ENCODE measurements around the gene BIK.
"Not testable (repeated sequence)": the region's sequence is repeated elsewhere in the genome, so short reads cannot be mapped to it uniquely, and the experiment has no call there.

The BIK gene

GRCh38 chr22:43133401-43133800 is 22.9 kb downstream of the BIK start:
- Histone ChIP-seq H3K4me1 (ENCODE audit: control insufficient read depth in 1 of 2, insufficient read depth in 2 of 2, low read length in 2 of 2) (peaks cover 17 to 18% of the 10 kb centered on the region in 2 donors), H3K9me3 (ENCODE audit: control insufficient read depth in 1 of 2, low read length in 2 of 2) (no peaks in the 10 kb centered on the region), H3K27ac (ENCODE audit: low read depth, low read length) (no peak overlapping the region), H3K9ac (ENCODE audit: low read depth in 1 of 2, low read length in 2 of 2) (no peak overlapping the region), H3K27me3 (ENCODE audit: control insufficient read depth in 1 of 2, insufficient read depth in 2 of 2, low read length in 2 of 2) (no peaks in the 10 kb centered on the region), H3K4me3 (ENCODE audit: low read depth in 1 of 2, low read length in 2 of 2) (no peak overlapping the region), H3K36me3 (ENCODE audit: control insufficient read depth in 1 of 2, insufficient read depth in 2 of 2, low read length in 2 of 2) (peaks cover 15 to 53% of the 10 kb centered on the region in 2 donors)

GRCh38 chr22:43134553-43134952 is 24.0 kb downstream of the BIK start:
- no peak overlapping the region for H3K4me3 ChIP-seq (ENCODE audit: low read depth in 1 of 2, low read length in 2 of 2)
- no peaks in the 10 kb centered on the region for H3K27me3 ChIP-seq (ENCODE audit: control insufficient read depth in 1 of 2, insufficient read depth in 2 of 2, low read length in 2 of 2)
- H3K36me3 ChIP-seq (ENCODE audit: control insufficient read depth in 1 of 2, insufficient read depth in 2 of 2, low read length in 2 of 2) = peaks cover 15 to 62% of the 10 kb centered on the region in 2 donors
- H3K27ac ChIP-seq (ENCODE audit: low read depth, low read length) = no peak overlapping the region
- H3K9ac ChIP-seq (ENCODE audit: low read depth in 1 of 2, low read length in 2 of 2) = no peak overlapping the region
- H3K9me3 ChIP-seq (ENCODE audit: control insufficient read depth in 1 of 2, low read length in 2 of 2) = no peaks in the 10 kb centered on the region
- H3K4me1 ChIP-seq (ENCODE audit: control insufficient read depth in 1 of 2, insufficient read depth in 2 of 2, low read length in 2 of 2) = peaks cover 6% of the 10 kb centered on the region in 2 donors

- H3K4me1 ChIP-seq (ENCODE audit: control insufficient read depth in 1 of 2, insufficient read depth in 2 of 2, low read length in 2 of 2) = no peaks in the 10 kb centered on the region
- no peaks in the 10 kb centered on the region for H3K9me3 ChIP-seq (ENCODE audit: control insufficient read depth in 1 of 2, low read length in 2 of 2)
- no peak overlapping the region for H3K9ac ChIP-seq (ENCODE audit: low read depth in 1 of 2, low read length in 2 of 2)
- H3K36me3 ChIP-seq (ENCODE audit: control insufficient read depth in 1 of 2, insufficient read depth in 2 of 2, low read length in 2 of 2) = peaks cover 18 to 69% of the 10 kb centered on the region in 2 donors
- no peaks in the 10 kb centered on the region for H3K27me3 ChIP-seq (ENCODE audit: control insufficient read depth in 1 of 2, insufficient read depth in 2 of 2, low read length in 2 of 2)
- H3K4me3 ChIP-seq (ENCODE audit: low read depth in 1 of 2, low read length in 2 of 2) = no peak overlapping the region
- H3K27ac ChIP-seq (ENCODE audit: low read depth, low read length) = no peak overlapping the region
Measured at GRCh38 chr22:43135565-43135964, 25.0 kb downstream of the BIK start.

- Histone ChIP-seq H3K36me3 (ENCODE audit: control insufficient read depth in 1 of 2, insufficient read depth in 2 of 2, low read length in 2 of 2) (peaks cover 18 to 72% of the 10 kb centered on the region in 2 donors), H3K4me3 (ENCODE audit: low read depth in 1 of 2, low read length in 2 of 2) (no peak overlapping the region), H3K27ac (ENCODE audit: low read depth, low read length) (no peak overlapping the region), H3K9me3 (ENCODE audit: control insufficient read depth in 1 of 2, low read length in 2 of 2) (no peaks in the 10 kb centered on the region), H3K27me3 (ENCODE audit: control insufficient read depth in 1 of 2, insufficient read depth in 2 of 2, low read length in 2 of 2) (no peaks in the 10 kb centered on the region), H3K9ac (ENCODE audit: low read depth in 1 of 2, low read length in 2 of 2) (no peak overlapping the region), H3K4me1 (ENCODE audit: control insufficient read depth in 1 of 2, insufficient read depth in 2 of 2, low read length in 2 of 2) (no peaks in the 10 kb centered on the region)
Measured at GRCh38 chr22:43136255-43136654, 25.7 kb downstream of the BIK start.

- H3K4me3 ChIP-seq (ENCODE audit: low read depth in 1 of 2, low read length in 2 of 2) = no peak overlapping the region
- H3K4me1 ChIP-seq (ENCODE audit: control insufficient read depth in 1 of 2, insufficient read depth in 2 of 2, low read length in 2 of 2) = peaks cover 2% of the 10 kb centered on the region in 2 donors
- no peaks in the 10 kb centered on the region for H3K9me3 ChIP-seq (ENCODE audit: control insufficient read depth in 1 of 2, low read length in 2 of 2)
- no peak overlapping the region for H3K9ac ChIP-seq (ENCODE audit: low read depth in 1 of 2, low read length in 2 of 2)
- H3K27me3 ChIP-seq (ENCODE audit: control insufficient read depth in 1 of 2, insufficient read depth in 2 of 2, low read length in 2 of 2) = no peaks in the 10 kb centered on the region
- H3K36me3 ChIP-seq (ENCODE audit: control insufficient read depth in 1 of 2, insufficient read depth in 2 of 2, low read length in 2 of 2) = peaks cover 14 to 66% of the 10 kb centered on the region in 2 donors
- no peak overlapping the region for H3K27ac ChIP-seq (ENCODE audit: low read depth, low read length)
Measured at GRCh38 chr22:43136801-43137200, 26.3 kb downstream of the BIK start.

- Histone ChIP-seq H3K4me3 (ENCODE audit: low read depth in 1 of 2, low read length in 2 of 2) (peak within 1 kb of the TSS; percentile 92 to 96), H3K36me3 (ENCODE audit: control insufficient read depth in 1 of 2, insufficient read depth in 2 of 2, low read length in 2 of 2) (peaks cover 3 to 26% of the 10 kb centered on the region in 2 donors), H3K4me1 (ENCODE audit: control insufficient read depth in 1 of 2, insufficient read depth in 2 of 2, low read length in 2 of 2) (peaks cover 6 to 11% of the 10 kb centered on the region in 2 donors), H3K9ac (ENCODE audit: low read depth in 1 of 2, low read length in 2 of 2) (peak within 1 kb of the TSS; percentile 70 to 85), H3K27me3 (ENCODE audit: control insufficient read depth in 1 of 2, insufficient read depth in 2 of 2, low read length in 2 of 2) (no peaks in the 10 kb centered on the region), H3K9me3 (ENCODE audit: control insufficient read depth in 1 of 2, low read length in 2 of 2) (no peaks in the 10 kb centered on the region), H3K27ac (ENCODE audit: low read depth, low read length) (peak within 1 kb of the TSS; percentile 66)
Measured at GRCh38 chr22:43142880-43143562, 32.5 kb downstream of the BIK start, which contains the start of gene MCAT. MCAT (minus strand) TSS chr22:43143398; CDS start chr22:43143348, 50 bp downstream.

- peaks cover 11% of the 10 kb centered on the region in 2 donors for H3K4me1 ChIP-seq (ENCODE audit: control insufficient read depth in 1 of 2, insufficient read depth in 2 of 2, low read length in 2 of 2)
- peaks cover 2 to 12% of the 10 kb centered on the region in 2 donors for H3K36me3 ChIP-seq (ENCODE audit: control insufficient read depth in 1 of 2, insufficient read depth in 2 of 2, low read length in 2 of 2)
- no peak overlapping the region for H3K9ac ChIP-seq (ENCODE audit: low read depth in 1 of 2, low read length in 2 of 2)
- no peaks in the 10 kb centered on the region for H3K27me3 ChIP-seq (ENCODE audit: control insufficient read depth in 1 of 2, insufficient read depth in 2 of 2, low read length in 2 of 2)
- H3K9me3 ChIP-seq (ENCODE audit: control insufficient read depth in 1 of 2, low read length in 2 of 2) = no peaks in the 10 kb centered on the region
- H3K4me3 ChIP-seq (ENCODE audit: low read depth in 1 of 2, low read length in 2 of 2) = no peak overlapping the region
- H3K27ac ChIP-seq (ENCODE audit: low read depth, low read length) = no peak overlapping the region
Measured at GRCh38 chr22:43144949-43145348, 34.4 kb downstream of the BIK start.

GRCh38 chr22:43145371-43145770 is 34.8 kb downstream of the BIK start:
- not testable (repeated sequence) for H3K27ac ChIP-seq (ENCODE audit: low read depth, low read length); H3K36me3 ChIP-seq (ENCODE audit: control insufficient read depth in 1 of 2, insufficient read depth in 2 of 2, low read length in 2 of 2); H3K9me3 ChIP-seq (ENCODE audit: control insufficient read depth in 1 of 2, low read length in 2 of 2); H3K27me3 ChIP-seq (ENCODE audit: control insufficient read depth in 1 of 2, insufficient read depth in 2 of 2, low read length in 2 of 2); H3K9ac ChIP-seq (ENCODE audit: low read depth in 1 of 2, low read length in 2 of 2); H3K4me3 ChIP-seq (ENCODE audit: low read depth in 1 of 2, low read length in 2 of 2)
- H3K4me1 ChIP-seq (ENCODE audit: control insufficient read depth in 1 of 2, insufficient read depth in 2 of 2, low read length in 2 of 2) = peaks cover 11% of the 10 kb centered on the region in 2 donors

GRCh38 chr22:43146332-43146731 is 35.8 kb downstream of the BIK start:
- H3K9ac ChIP-seq (ENCODE audit: low read depth in 1 of 2, low read length in 2 of 2); H3K4me3 ChIP-seq (ENCODE audit: low read depth in 1 of 2, low read length in 2 of 2); H3K9me3 ChIP-seq (ENCODE audit: control insufficient read depth in 1 of 2, low read length in 2 of 2); H3K27ac ChIP-seq (ENCODE audit: low read depth, low read length); H3K36me3 ChIP-seq (ENCODE audit: control insufficient read depth in 1 of 2, insufficient read depth in 2 of 2, low read length in 2 of 2); H3K27me3 ChIP-seq (ENCODE audit: control insufficient read depth in 1 of 2, insufficient read depth in 2 of 2, low read length in 2 of 2): not testable (repeated sequence)
- peaks cover 17 to 18% of the 10 kb centered on the region in 2 donors for H3K4me1 ChIP-seq (ENCODE audit: control insufficient read depth in 1 of 2, insufficient read depth in 2 of 2, low read length in 2 of 2)

- Histone ChIP-seq H3K27me3 (ENCODE audit: control insufficient read depth in 1 of 2, insufficient read depth in 2 of 2, low read length in 2 of 2) (no peaks in the 10 kb centered on the region), H3K9ac (ENCODE audit: low read depth in 1 of 2, low read length in 2 of 2) (no peak overlapping the region), H3K36me3 (ENCODE audit: control insufficient read depth in 1 of 2, insufficient read depth in 2 of 2, low read length in 2 of 2) (no peaks in the 10 kb centered on the region), H3K27ac (ENCODE audit: low read depth, low read length) (no peak overlapping the region), H3K4me1 (ENCODE audit: control insufficient read depth in 1 of 2, insufficient read depth in 2 of 2, low read length in 2 of 2) (peaks cover 16 to 24% of the 10 kb centered on the region in 2 donors), H3K9me3 (ENCODE audit: control insufficient read depth in 1 of 2, low read length in 2 of 2) (no peaks in the 10 kb centered on the region), H3K4me3 (ENCODE audit: low read depth in 1 of 2, low read length in 2 of 2) (no peak overlapping the region)
Measured at GRCh38 chr22:43147821-43148220, 37.3 kb downstream of the BIK start.

Data from duodenal mucosa (tissue), 2 donors.